T-helper 1 cell (primary cell): ENCODE measurements around the gene HNRNPCL2.
"Not testable (repeated sequence)": the region's sequence is repeated elsewhere in the genome, so short reads cannot be mapped to it uniquely, and the experiment has no call there.

Experiments used
- DNase-seq, 5 donors: peaks; one replicate each; pipeline ENCODE4 v3.0.0-alpha.2; 2012 to 2020
- total RNA-seq, 4 donors: gene quantifications; one replicate each; lab custom pipeline; 2026; lab: John Stamatoyannopoulos, UW

The HNRNPCL2 gene
- 0 reads per million in 4 donors for total RNA-seq

- not testable (repeated sequence) for DNase-seq
Measured at GRCh38 chr1:13116754-13117153, at the start of gene HNRNPCL2. HNRNPCL2 (minus strand) TSS chr1:13116854; CDS start chr1:13116400, 454 bp downstream.

GRCh38 chr1:13165531-13165930, 48.9 kb upstream of the HNRNPCL2 start, which contains the start of gene HNRNPCL4:
HNRNPCL4 (minus strand) TSS chr1:13165631; CDS start chr1:13165467, 164 bp downstream.
- DNase-seq, result not testable (repeated sequence)

DNA sequence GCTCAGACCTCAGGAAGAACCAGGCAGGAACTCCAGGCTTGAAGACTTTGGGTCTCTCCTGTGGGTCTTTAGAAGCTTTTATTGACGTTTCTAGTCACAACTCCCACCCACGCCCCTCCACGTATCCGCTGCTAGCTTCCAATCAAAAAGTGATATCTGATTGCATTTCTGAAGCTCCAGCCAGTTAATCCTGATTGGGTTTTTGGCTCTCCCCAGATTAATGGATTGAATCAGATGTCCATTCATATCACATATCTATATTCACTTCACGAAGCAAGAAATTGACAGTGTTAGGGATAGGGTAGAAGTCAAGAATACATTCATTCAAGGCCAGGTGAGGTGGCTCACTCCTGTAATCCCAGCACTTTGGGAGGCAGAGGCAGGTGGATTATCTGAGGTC, 39.3 kb upstream of the HNRNPCL2 start, which contains the start of gene PRAMEF26:
TSS of gene PRAMEF26 (minus strand) at position 101 of the 400 bp plus-strand sequence. CDS start 2,914 bp downstream, outside the sequence.
- not testable (repeated sequence) for DNase-seq

- DNase-seq, result not testable (repeated sequence)
Measured at GRCh38 chr1:13070474-13070873, 46.2 kb downstream of the HNRNPCL2 start, which contains the start of gene PRAMEF25. PRAMEF25 (plus strand) TSS chr1:13070774; CDS start chr1:13073694, 2,920 bp downstream.
